GM21367 (cell line): ENCODE measurements around the gene CCT8L2.
"Not testable (repeated sequence)": the region's sequence is repeated elsewhere in the genome, so short reads cannot be mapped to it uniquely, and the experiment has no call there.

ENCODE experiments used
- ATAC-seq: cut with Tn5 transposase; IDR thresholded peaks from one replicate; pipeline ENCODE4 v1.9.1; 2021; ENCODE audit not compliant: unreplicated experiment

The CCT8L2 gene

GRCh38 chr22:16592710-16593109 lies at the start of gene CCT8L2:
CCT8L2 (minus strand) TSS chr22:16592810; CDS start chr22:16592550, 260 bp downstream.
- ATAC-seq = not testable (repeated sequence)

GRCh38 chr22:16635442-16635841 lies 42.8 kb upstream of the CCT8L2 start:
- not testable (repeated sequence) for ATAC-seq

GRCh38 chr22:16634092-16634491 lies 41.5 kb upstream of the CCT8L2 start:
- not testable (repeated sequence) for ATAC-seq

GRCh38 chr22:16628476-16628875 lies 35.9 kb upstream of the CCT8L2 start:
- ATAC-seq = not testable (repeated sequence)

- ATAC-seq = not testable (repeated sequence)
Observed at GRCh38 chr22:16625018-16625417, 32.4 kb upstream of the CCT8L2 start.

- ATAC-seq = not testable (repeated sequence)
Observed at GRCh38 chr22:16623595-16623994, 31.0 kb upstream of the CCT8L2 start.

- not testable (repeated sequence) for ATAC-seq
Observed at GRCh38 chr22:16617516-16617915, 24.9 kb upstream of the CCT8L2 start.

- not testable (repeated sequence) for ATAC-seq
Observed at GRCh38 chr22:16616390-16616938, 23.9 kb upstream of the CCT8L2 start.

GRCh38 chr22:16615606-16616245 lies 23.1 kb upstream of the CCT8L2 start:
- not testable (repeated sequence) for ATAC-seq

- ATAC-seq = no peak
Observed at GRCh38 chr22:16609548-16610261, 17.1 kb upstream of the CCT8L2 start.

- ATAC-seq = no peak
Observed at GRCh38 chr22:16608931-16609330, 16.3 kb upstream of the CCT8L2 start.

- not testable (repeated sequence) for ATAC-seq
Observed at GRCh38 chr22:16604257-16604998, 11.8 kb upstream of the CCT8L2 start.

GRCh38 chr22:16603770-16604242 lies 11.2 kb upstream of the CCT8L2 start:
- ATAC-seq = not testable (repeated sequence)

- no peak for ATAC-seq
Observed at GRCh38 chr22:16603448-16603768, 10.8 kb upstream of the CCT8L2 start.

GRCh38 chr22:16602728-16603447 lies 10.3 kb upstream of the CCT8L2 start:
- not testable (repeated sequence) for ATAC-seq

GRCh38 chr22:16602224-16602727 lies 9.7 kb upstream of the CCT8L2 start:
- not testable (repeated sequence) for ATAC-seq

GRCh38 chr22:16601437-16602223 lies 9.0 kb upstream of the CCT8L2 start:
- no peak for ATAC-seq

- not testable (repeated sequence) for ATAC-seq
Observed at GRCh38 chr22:16600644-16601436, 8.2 kb upstream of the CCT8L2 start.

GRCh38 chr22:16599648-16600047 lies 7.0 kb upstream of the CCT8L2 start:
- not testable (repeated sequence) for ATAC-seq
